Pulmonary artery endothelial cell (primary cell): Measurements from ENCODE around the gene JMJD1C. TPM values are rescaled to one million over a fixed set of nuclear protein-coding genes. Genes with fewer than 3 reads are reported as not detected.

Source experiments
- DNase-seq: peaks from one replicate; pipeline ENCODE4 v3.0.0-alpha.2; 2011; ENCODE audit warnings: low read depth, low spot score
- total RNA-seq: library from RNA; depleted of rRNA; stranded (reverse); fragments of >200 nt; gene quantifications from 2 replicates; pipeline ENCODE4 v1.2.3, GENCODE V29; 2014

JMJD1C gene
- total RNA-seq, 1 donor from 2014 or later = 122 TPM

- no peak for DNase-seq
Measured at GRCh38 chr10:63224241-63224640, 241.5 kb downstream of the JMJD1C start.

DNA sequence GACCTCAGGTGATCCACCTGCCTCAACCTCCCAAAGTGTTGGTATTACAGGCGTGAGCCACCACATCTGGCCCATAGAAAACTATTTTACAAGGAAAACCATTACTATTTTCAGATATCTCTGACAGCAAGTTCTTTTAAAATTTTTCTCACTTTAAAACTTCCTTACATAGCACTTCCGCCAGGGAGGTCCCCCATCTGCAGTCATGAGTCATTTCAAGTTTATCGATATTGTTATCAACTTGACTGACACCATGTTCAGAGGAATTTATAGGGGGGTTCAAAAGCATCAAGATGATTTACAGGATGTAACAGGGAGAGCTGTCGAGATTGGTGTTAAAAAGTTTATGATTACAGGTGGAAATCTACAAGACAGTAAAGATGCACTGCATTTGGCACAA lies 243.8 kb downstream of the JMJD1C start:
- no peak for DNase-seq

- no peak for DNase-seq
Measured at GRCh38 chr10:63219749-63220148, 246.0 kb downstream of the JMJD1C start.

DNA sequence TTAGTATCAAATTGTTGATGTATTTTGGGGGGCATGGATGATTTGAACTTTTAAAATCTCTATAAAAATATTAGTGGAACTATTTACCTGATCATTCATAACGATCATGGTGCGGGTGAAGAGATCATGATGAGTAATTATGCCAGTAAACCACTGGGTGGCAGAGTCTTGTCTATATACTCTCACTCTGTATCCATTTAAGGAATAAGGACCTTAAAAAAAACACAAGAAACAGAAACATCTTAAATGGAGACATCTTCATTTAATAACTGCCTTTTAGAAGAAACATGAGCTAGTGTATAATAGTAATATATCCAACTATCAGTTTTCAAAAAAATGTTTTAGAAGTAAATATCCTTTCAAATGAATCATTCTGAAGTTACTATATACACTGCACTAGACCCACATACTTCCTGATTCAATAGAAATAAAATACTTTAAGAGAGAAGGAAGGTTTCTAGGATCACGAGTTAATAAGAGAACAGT lies 248.6 kb downstream of the JMJD1C start:
- DNase-seq = no peak

- no peak for DNase-seq
Measured at GRCh38 chr10:63214571-63214970, 251.2 kb downstream of the JMJD1C start.

- DNase-seq = no peak
Measured at GRCh38 chr10:63213489-63213888, 252.3 kb downstream of the JMJD1C start.

- peak; percentile 27 for DNase-seq
Measured at GRCh38 chr10:63210611-63211196, 255.1 kb downstream of the JMJD1C start.

GRCh38 chr10:63209705-63210104 lies 256.1 kb downstream of the JMJD1C start:
- DNase-seq = no peak

DNA sequence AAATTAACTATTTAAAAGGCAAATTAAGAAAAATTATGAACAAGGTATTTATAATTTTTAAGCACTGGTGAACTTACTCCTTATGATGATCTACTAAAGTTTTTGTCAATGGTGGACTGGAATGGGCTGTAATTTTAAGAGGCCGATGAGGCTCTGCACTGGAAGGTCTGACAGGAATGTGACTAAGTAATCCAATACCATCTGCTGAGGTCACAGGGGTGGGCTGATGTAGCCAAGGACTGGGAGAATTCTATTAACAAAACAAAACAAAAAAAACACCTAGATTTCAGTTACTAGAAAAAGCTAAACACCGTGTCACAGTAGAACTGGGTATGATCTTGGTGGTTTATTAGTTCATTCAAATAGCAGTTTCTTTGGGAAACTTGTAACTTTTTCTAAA lies 256.8 kb downstream of the JMJD1C start:
- peak; percentile 43 for DNase-seq

GRCh38 chr10:63206997-63207811 lies 258.6 kb downstream of the JMJD1C start:
- DNase-seq = peak; percentile 90

- DNase-seq = no peak
Measured at GRCh38 chr10:63206576-63206975, 259.2 kb downstream of the JMJD1C start.

DNA sequence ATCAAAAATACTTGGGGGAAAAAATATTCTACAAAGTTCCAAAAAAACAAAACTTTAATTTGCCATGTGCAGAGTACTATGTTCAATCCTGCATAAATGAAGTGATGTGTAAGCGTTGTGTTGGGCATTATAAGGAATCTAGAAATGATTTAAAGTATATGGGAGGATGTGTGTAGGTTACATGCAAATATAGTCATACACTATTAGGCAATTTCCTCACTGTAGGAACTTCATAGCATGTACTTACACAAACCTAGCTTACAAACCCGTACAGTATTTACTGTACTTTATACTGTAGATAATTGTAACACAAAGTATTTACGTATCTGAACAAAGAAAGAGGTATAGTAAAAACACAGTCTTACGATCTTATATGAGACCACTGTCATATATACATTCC lies 260.4 kb downstream of the JMJD1C start:
- DNase-seq = no peak

GRCh38 chr10:63204667-63205391 lies 260.9 kb downstream of the JMJD1C start:
- no peak for DNase-seq

- DNase-seq = no peak
Measured at GRCh38 chr10:63201118-63201517, 264.7 kb downstream of the JMJD1C start.

GRCh38 chr10:63200431-63200830 lies 265.3 kb downstream of the JMJD1C start:
- no peak for DNase-seq

- DNase-seq = no peak
Measured at GRCh38 chr10:63199716-63200115, 266.1 kb downstream of the JMJD1C start.

DNA sequence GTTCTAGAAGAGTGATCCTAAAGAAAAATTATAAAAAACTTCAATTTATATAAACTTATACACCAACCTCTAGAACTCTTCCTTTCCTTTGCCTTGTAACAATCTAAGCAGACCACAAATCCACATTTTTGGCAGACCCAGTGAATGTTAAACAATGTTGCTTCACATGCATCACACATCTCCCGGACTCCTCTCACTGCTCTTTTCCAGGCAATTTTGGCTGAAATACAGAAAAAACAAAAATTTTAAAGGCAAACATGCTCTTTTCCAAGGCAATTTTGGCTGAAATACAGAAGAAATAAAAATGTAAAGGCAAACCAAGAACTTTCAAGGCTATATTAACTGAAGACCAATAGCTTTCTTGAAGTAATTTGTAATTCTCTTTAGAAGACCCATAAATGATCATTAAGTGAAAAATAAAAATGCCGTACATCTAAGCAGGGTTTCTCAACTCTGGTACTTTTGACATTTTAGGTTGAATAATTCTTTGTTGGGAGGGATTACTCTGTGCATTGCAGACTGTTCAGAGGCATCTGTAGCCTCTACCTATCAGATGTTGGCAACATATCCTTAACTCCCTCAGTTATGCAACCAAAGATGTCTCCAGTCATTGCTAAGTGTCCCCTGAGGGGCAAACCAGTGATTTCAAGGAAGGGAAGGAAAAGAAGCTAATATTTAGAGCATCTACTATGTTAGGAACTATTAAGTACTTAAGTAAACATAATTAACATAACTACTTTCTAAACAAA lies 268.3 kb downstream of the JMJD1C start:
- DNase-seq = no peak

DNA sequence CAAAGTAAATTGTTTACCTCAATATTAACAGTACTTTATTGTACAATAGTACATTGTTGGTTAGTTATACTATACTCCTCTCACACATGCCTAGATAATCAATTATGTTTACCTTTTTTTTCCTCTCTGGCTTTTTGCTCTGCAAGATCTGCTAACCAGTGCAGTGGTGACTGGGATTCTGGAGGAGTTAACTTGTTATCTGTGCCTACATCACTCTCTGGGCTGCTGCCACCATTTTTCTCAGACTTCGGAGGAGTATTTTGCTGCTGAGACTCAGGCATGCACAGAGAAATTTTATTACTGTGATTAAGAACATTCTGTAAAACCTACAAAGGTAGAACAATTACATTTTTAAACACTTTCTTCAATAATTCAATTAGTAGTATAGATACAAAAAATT lies 273.0 kb downstream of the JMJD1C start:
- no peak for DNase-seq

DNA sequence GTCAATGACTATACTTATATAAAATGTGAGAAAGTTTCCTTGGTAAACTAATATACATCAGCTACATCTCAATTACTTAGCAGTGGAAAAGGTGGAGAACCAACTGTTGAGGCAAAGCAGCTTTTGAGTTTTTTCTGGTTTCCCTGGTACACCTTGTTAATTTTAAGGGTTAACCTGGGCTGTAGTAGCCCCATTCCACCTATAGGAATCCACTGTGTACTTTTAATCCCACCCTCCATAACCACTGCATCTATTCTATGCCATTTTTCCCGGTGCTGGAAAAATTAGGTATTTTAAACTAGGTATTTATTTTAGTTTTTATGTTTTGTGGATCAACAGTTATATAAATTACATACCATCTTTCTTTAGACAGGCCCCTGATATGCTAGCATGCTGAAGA lies 290.2 kb downstream of the JMJD1C start:
- no peak for DNase-seq

- DNase-seq = no peak
Measured at GRCh38 chr10:63173468-63174232, 292.1 kb downstream of the JMJD1C start.

GRCh38 chr10:63171926-63172325 lies 293.9 kb downstream of the JMJD1C start:
- DNase-seq = no peak
